ENCODE measurements around the gene RGS9BP.

- TF ChIP-seq CTCF (IDR thresholded peaks at IDR 0.05) (no peak), POLR2A (IDR thresholded peaks at IDR 0.05) (no peak), EP300 (IDR thresholded peaks at IDR 0.05) (no peak)
Observed at GRCh38 chr19:32669310-32669709, 6.3 kb upstream of the RGS9BP start.

Measured in tibial nerve (tissue), 4 donors.